Caco-2 (cell line): Measurements from ENCODE around the gene ZNF547. TPM values are rescaled to one million over a fixed set of nuclear protein-coding genes. Genes with fewer than 3 reads are reported as not detected.

Source experiments
- BruUV-seq: library from RNA; stranded (reverse); fragments of 400-500 nt; replicated peaks from 2 replicates; lab custom pipeline; 2021; lab: Mats Ljungman, UMichigan
- CTCF ChIA-PET: fragments of 300-600 bp; sonication (Branson Sonifier 250); formaldehyde crosslinking; loops from one replicate; lab custom pipeline; 2022; ENCODE audit warnings: antibody characterized with exemption; lab: Charles Lee
- POLR2A ChIA-PET: fragments of 300-600 bp; sonication (Branson Sonifier 250); formaldehyde crosslinking; loops from one replicate; lab custom pipeline; 2022; ENCODE audit warnings: antibody characterized with exemption; lab: Charles Lee
- DNase-seq, 2 experiments: peaks; one replicate each; pipeline versions ENCODE4 v3.0.0 to v3.0.0-alpha.2; 2020 to 2022
- H3K27me3 ChIP-seq: replicated peaks from 2 replicates; pipeline ENCODE4 v1.6.0; 2011; ENCODE audit warnings: low read length; ENCODE audit not compliant: control insufficient read depth, insufficient read depth
- H3K36me3 ChIP-seq: 2 replicates; pipeline ENCODE4 v1.5.1; 2011; ENCODE audit warnings: low read length; ENCODE audit not compliant: control insufficient read depth, insufficient read depth
- H3K4me1 ChIP-seq: fragments of 250-450 bp; sonication (Bioruptor Pico); 2 replicates; pipeline ENCODE4 v1.5.1; 2020; ENCODE audit warnings: mild to moderate bottlenecking
- H3K4me3 ChIP-seq: 2 replicates; pipeline ENCODE4 v1.5.1; 2011; ENCODE audit warnings: low read depth, mild to moderate bottlenecking, control low read depth, low read length
- H3K9me3 ChIP-seq: fragments of 250-450 bp; sonication (Bioruptor Pico); 2 replicates; pipeline ENCODE4 v1.5.1; 2020; ENCODE audit warnings: mild to moderate bottlenecking, moderate library complexity
- H3K27ac Mint-ChIP-seq: one replicate; pipeline ENCODE4 v1.8.0; 2022; ENCODE audit warnings: mixed read lengths; ENCODE audit not compliant: unreplicated experiment
- H3K27me3 Mint-ChIP-seq: one replicate; pipeline ENCODE4 v1.8.0; 2022; ENCODE audit warnings: mixed read lengths; ENCODE audit not compliant: insufficient read depth, unreplicated experiment
- H3K36me3 Mint-ChIP-seq: one replicate; pipeline ENCODE4 v1.8.0; 2022; ENCODE audit warnings: mild to moderate bottlenecking, mixed read lengths; ENCODE audit not compliant: insufficient read depth, unreplicated experiment
- H3K4me1 Mint-ChIP-seq: one replicate; pipeline ENCODE4 v1.8.0; 2022; ENCODE audit warnings: low read depth, mixed read lengths; ENCODE audit not compliant: unreplicated experiment
- H3K4me3 Mint-ChIP-seq: one replicate; pipeline ENCODE4 v1.8.0; 2022; ENCODE audit warnings: mild to moderate bottlenecking, moderate library complexity, mixed read lengths; ENCODE audit not compliant: unreplicated experiment
- H3K9me3 Mint-ChIP-seq: one replicate; pipeline ENCODE4 v1.8.0; 2022; ENCODE audit warnings: mixed read lengths; ENCODE audit not compliant: unreplicated experiment
- intact Hi-C: fragments of 100-400 bp; cut with micrococcal nuclease; formaldehyde crosslinking; loops from one replicate; pipeline ENCODE4 v1.10.0; 2022; ENCODE audit not compliant: unreplicated experiment
- total RNA-seq: library from RNA; stranded (reverse); gene quantifications from 2 replicates; pipeline ENCODE4 v1.2.3, GENCODE V29; 2022
- TF ChIP-seq, protein P1 (sequence below), 2 experiments: fragments of 200-600 bp in 1 of 2; IDR thresholded peaks; 1 replicate in 1 of 2; 2 replicates in 1 of 2; pipeline versions ENCODE4 v1.5.1 to v1.8.0; 2011 to 2022; ENCODE audit warnings: antibody characterized with exemption in 1 of 2, control low read depth in 1 of 2, inconsistent platforms in 1 of 2, low read depth in 1 of 2, low read length in 1 of 2, mild to moderate bottlenecking in 1 of 2, moderate library complexity in 1 of 2; ENCODE audit not compliant: insufficient read depth in 1 of 2, severe bottlenecking in 1 of 2, unreplicated experiment in 1 of 2

Gene ZNF547
- total RNA-seq, 1 experiment from 2014 or later: 1.8 TPM

DNA sequence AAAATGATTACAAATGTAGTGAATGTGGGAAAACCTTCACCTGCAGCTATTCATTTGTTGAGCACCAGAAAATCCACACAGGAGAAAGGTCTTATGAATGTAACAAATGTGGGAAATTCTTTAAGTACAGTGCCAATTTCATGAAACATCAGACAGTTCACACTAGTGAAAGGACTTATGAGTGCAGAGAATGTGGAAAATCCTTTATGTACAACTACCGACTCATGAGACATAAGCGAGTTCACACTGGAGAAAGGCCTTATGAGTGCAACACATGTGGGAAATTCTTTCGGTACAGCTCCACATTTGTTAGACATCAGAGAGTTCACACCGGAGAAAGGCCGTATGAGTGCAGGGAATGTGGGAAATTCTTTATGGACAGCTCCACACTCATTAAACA is 35.5 kb downstream of the ZNF547 start:
- BruUV-seq: no TSS peak
- Mint-ChIP-seq H3K9me3 (peaks cover 41% of the 10 kb centered on the region), H3K27ac (no peak overlapping the region), H3K4me1 (no peaks in the 10 kb centered on the region), H3K4me3 (no peak overlapping the region), H3K27me3 (no peaks in the 10 kb centered on the region), H3K36me3 (peaks cover 6% of the 10 kb centered on the region)
- Histone ChIP-seq H3K9me3 (peaks cover 15% of the 10 kb centered on the region; the same call in 1 of the 2 replicates), H3K36me3 (no peaks in the 10 kb centered on the region), H3K27me3 (no peaks in the 10 kb centered on the region), H3K4me3 (no peak overlapping the region), H3K4me1 (no peaks in the 10 kb centered on the region)
- intact Hi-C loops: no loop called here
- CTCF ChIA-PET: no interaction called here
- TF ChIP-seq, protein P1, sequence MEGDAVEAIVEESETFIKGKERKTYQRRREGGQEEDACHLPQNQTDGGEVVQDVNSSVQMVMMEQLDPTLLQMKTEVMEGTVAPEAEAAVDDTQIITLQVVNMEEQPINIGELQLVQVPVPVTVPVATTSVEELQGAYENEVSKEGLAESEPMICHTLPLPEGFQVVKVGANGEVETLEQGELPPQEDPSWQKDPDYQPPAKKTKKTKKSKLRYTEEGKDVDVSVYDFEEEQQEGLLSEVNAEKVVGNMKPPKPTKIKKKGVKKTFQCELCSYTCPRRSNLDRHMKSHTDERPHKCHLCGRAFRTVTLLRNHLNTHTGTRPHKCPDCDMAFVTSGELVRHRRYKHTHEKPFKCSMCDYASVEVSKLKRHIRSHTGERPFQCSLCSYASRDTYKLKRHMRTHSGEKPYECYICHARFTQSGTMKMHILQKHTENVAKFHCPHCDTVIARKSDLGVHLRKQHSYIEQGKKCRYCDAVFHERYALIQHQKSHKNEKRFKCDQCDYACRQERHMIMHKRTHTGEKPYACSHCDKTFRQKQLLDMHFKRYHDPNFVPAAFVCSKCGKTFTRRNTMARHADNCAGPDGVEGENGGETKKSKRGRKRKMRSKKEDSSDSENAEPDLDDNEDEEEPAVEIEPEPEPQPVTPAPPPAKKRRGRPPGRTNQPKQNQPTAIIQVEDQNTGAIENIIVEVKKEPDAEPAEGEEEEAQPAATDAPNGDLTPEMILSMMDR (IDR thresholded peaks at IDR 0.05; ENCODE audit: insufficient read depth in 1 of 2, low read depth in 1 of 2, low read length in 1 of 2, severe bottlenecking in 1 of 2, unreplicated experiment in 1 of 2): no peak
- POLR2A ChIA-PET: no interaction called here
- DNase-seq: no peak

DNA sequence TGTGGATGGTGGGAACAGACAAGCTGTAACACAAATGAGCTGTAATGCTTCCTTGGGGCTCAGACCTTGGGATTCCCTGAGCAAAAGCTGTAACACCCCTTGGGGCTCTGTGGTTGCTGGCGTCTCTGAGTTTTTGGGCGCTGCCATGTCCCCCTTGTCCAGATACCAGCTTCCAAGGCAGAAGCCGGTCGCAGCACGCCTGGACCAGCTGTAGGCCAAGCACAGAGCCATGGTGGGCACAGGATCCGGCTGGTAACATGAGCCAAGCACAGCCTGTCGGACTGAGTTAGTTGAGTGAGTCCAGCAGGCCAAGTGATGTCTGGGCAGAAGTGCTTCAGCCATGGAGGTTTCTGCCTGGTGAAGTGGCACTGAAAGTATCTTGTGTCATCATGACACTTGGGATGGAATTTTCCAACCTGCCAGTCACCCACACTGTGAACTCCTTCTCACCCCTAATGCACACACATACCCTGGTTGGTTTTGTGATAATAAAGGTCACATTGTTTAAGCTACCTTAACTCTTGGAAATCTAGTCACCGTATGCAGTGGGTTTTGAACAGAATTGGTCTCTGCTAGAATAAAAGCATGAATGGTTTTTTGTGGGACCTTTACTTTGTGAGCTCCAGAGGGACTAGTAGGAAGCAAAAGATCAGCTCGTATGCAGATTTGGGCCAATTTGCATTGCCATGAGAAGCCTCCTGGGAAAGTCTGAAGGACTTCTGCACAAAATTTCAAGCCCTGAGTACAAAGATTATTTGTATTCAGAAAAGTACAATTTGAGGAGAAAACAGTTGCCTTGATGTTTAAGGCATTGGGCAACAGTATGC is 40.6 kb downstream of the ZNF547 start:
- peaks cover 7% of the 10 kb centered on the region for H3K4me1 Mint-ChIP-seq
- BruUV-seq: no TSS peak
- peaks cover 29% of the 10 kb centered on the region for H3K9me3 Mint-ChIP-seq
- Histone ChIP-seq H3K4me1 (no peaks in the 10 kb centered on the region), H3K36me3 (no peaks in the 10 kb centered on the region), H3K4me3 (no peak overlapping the region), H3K9me3 (peaks cover 19% of the 10 kb centered on the region), H3K27me3 (no peaks in the 10 kb centered on the region)
- no peaks in the 10 kb centered on the region for H3K36me3 Mint-ChIP-seq
- no peak overlapping the region for H3K27ac Mint-ChIP-seq
- DNase-seq: no peak
- intact Hi-C loops: no loop called here
- ChIA-PET POLR2A (interaction anchor here (0.7 kb wide), 1 partner anchor 113 kb away, joined by 3 read pairs; no protein-coding TSS in a partner anchor), CTCF (interaction anchor here (0.7 kb wide), 1 partner anchor 779 kb away, joined by 3 read pairs; no protein-coding TSS in a partner anchor)
- TF ChIP-seq, protein P1 (IDR thresholded peaks at IDR 0.05; ENCODE audit: insufficient read depth in 1 of 2, low read depth in 1 of 2, low read length in 1 of 2, severe bottlenecking in 1 of 2, unreplicated experiment in 1 of 2): no peak
- no peak overlapping the region for H3K4me3 Mint-ChIP-seq
- no peaks in the 10 kb centered on the region for H3K27me3 Mint-ChIP-seq

DNA sequence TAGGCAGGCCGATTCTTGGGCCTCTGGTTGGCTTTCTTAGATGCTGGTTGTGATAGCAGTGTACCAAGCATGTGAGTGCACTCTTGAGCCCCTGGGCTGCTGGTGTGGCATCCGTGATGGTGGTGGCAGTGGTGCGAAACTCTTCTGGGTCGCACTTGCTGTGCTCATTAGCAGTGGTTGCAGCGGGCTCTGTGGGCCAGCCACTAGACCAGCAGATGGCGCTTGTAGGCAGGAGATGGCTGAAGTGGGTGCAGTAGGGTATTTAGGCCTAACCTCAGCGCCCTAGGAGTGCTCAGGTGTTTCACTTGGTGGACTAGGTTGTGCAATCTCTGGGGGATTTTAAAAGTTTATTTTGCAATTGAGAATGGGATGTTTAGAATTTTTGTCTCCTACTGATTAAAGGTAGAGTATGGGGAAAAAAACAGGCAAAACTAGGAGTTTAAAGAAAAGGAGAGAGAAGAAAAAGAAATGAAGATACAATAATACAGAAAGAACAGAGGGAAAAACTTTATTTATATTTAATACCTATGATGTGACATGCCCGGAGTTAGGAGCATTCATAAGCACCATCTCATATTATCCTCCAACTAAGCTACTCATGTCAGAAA is 43.3 kb downstream of the ZNF547 start:
- intact Hi-C loops: loop anchor here (1.0 kb wide), 2 partner anchors 71 to 497 kb away; partner anchors contain the start of gene ZNF772
- Mint-ChIP-seq H3K36me3 (peaks cover 8% of the 10 kb centered on the region), H3K4me1 (peaks cover 12% of the 10 kb centered on the region), H3K27ac (peak overlapping the region; percentile 5), H3K27me3 (no peaks in the 10 kb centered on the region), H3K4me3 (no peak overlapping the region), H3K9me3 (peaks cover 19% of the 10 kb centered on the region)
- DNase-seq: peak; percentile 80 to 84
- no peaks in the 10 kb centered on the region for H3K4me1 ChIP-seq
- H3K4me3 ChIP-seq: no peak overlapping the region
- peaks cover 19% of the 10 kb centered on the region for H3K9me3 ChIP-seq
- BruUV-seq: no TSS peak
- TF ChIP-seq, protein P1 (IDR thresholded peaks at IDR 0.05; ENCODE audit: insufficient read depth in 1 of 2, low read depth in 1 of 2, low read length in 1 of 2, severe bottlenecking in 1 of 2, unreplicated experiment in 1 of 2): peak; percentile 75 to 79
- no peaks in the 10 kb centered on the region for H3K27me3 ChIP-seq
- POLR2A ChIA-PET: no interaction called here
- no peaks in the 10 kb centered on the region for H3K36me3 ChIP-seq
- CTCF ChIA-PET: interaction anchor here (0.6 to 0.7 kb wide), 2 partner anchors 71 to 480 kb away, joined by 3 read pairs; no protein-coding TSS in a partner anchor
